HEK293 (cell line): ENCODE measurements around the gene HOXA11.

ENCODE experiments used
- CTCF ChIA-PET: fragments of 350-600 bp; formaldehyde crosslinking; extraction: SDS; loops from one replicate; lab custom pipeline; 2021; ENCODE audit warnings: antibody characterized with exemption; lab: Yijun Ruan, JAX
- POLR2A ChIA-PET: fragments of 300-600 bp; formaldehyde crosslinking; extraction: SDS; loops from one replicate; lab custom pipeline; 2020; ENCODE audit warnings: antibody characterized with exemption, inconsistent platforms; lab: Yijun Ruan, JAX
- H3K27ac ChIP-seq: fragments of 200-500 bp; sonication (Bioruptor generic); 2 replicates; pipeline ENCODE4 v1.5.1; 2014; ENCODE audit warnings: low read depth, low read length, control low read depth, inconsistent platforms; ENCODE audit errors: extremely low read depth
- H3K36me3 ChIP-seq, 2 experiments: fragments of 200-500 bp in 1 of 2; sonication (Bioruptor generic) in 1 of 2; 1 replicate in 1 of 2; 2 replicates in 1 of 2; pipeline ENCODE4 v1.5.1; 2014 to 2017; ENCODE audit warnings: inconsistent platforms in 2 of 2, low read length in 2 of 2; ENCODE audit not compliant: control insufficient read depth in 2 of 2, insufficient read depth in 1 of 2
- H3K4me1 ChIP-seq: fragments of 200-500 bp; sonication (Bioruptor generic); 2 replicates; pipeline ENCODE4 v1.5.1; 2014; ENCODE audit warnings: mild to moderate bottlenecking, low read length, inconsistent platforms; ENCODE audit not compliant: control insufficient read depth, insufficient read depth
- H3K4me3 ChIP-seq: 2 replicates; pipeline ENCODE4 v1.5.1; 2011; ENCODE audit warnings: low read depth, mild to moderate bottlenecking, control low read depth, low read length, moderate library complexity
- H3K9me3 ChIP-seq: fragments of 200-500 bp; sonication (Bioruptor generic); 2 replicates; pipeline ENCODE4 v1.5.1; 2014; ENCODE audit warnings: low read depth, low read length, inconsistent platforms; ENCODE audit not compliant: control insufficient read depth, insufficient read depth
- ELK4 ChIP-seq: IDR thresholded peaks from 2 replicates; pipeline ENCODE4 v1.6.1; 2011; ENCODE audit warnings: mild to moderate bottlenecking, low read depth, low read length, borderline replicate concordance
- GLIS1 ChIP-seq: fragments of 450-650 bp; formaldehyde crosslinking; IDR thresholded peaks from 2 replicates; pipeline ENCODE4 v1.5.1; 2016; ENCODE audit warnings: missing biosample characterization, missing genetic modification characterization
- GLIS2 ChIP-seq: fragments of 450-650 bp; formaldehyde crosslinking; IDR thresholded peaks from 2 replicates; pipeline ENCODE4 v1.5.1; 2016; ENCODE audit warnings: missing biosample characterization, missing genetic modification characterization
- SP3 ChIP-seq: fragments of 450-650 bp; formaldehyde crosslinking; IDR thresholded peaks from 2 replicates; pipeline ENCODE4 v1.5.1; 2016; ENCODE audit warnings: missing biosample characterization, missing genetic modification characterization
- TSHZ1 ChIP-seq: fragments of 450-650 bp; formaldehyde crosslinking; IDR thresholded peaks from 2 replicates; pipeline ENCODE4 v1.5.1; 2016; ENCODE audit warnings: missing biosample characterization, missing genetic modification characterization, borderline replicate concordance
- ZBTB1 ChIP-seq: fragments of 450-650 bp; formaldehyde crosslinking; IDR thresholded peaks from 2 replicates; pipeline ENCODE4 v1.5.1; 2016; ENCODE audit warnings: missing biosample characterization, missing genetic modification characterization
- ZBTB20 ChIP-seq: fragments of 450-650 bp; formaldehyde crosslinking; IDR thresholded peaks from 2 replicates; pipeline ENCODE4 v1.5.1; 2016; ENCODE audit warnings: missing biosample characterization, missing genetic modification characterization
- ZBTB8A ChIP-seq: fragments of 450-650 bp; formaldehyde crosslinking; IDR thresholded peaks from 2 replicates; pipeline ENCODE4 v1.5.1; 2016; ENCODE audit warnings: missing biosample characterization, missing genetic modification characterization
- ZEB2 ChIP-seq: fragments of 450-650 bp; formaldehyde crosslinking; IDR thresholded peaks from 2 replicates; pipeline ENCODE4 v1.5.1; 2016; ENCODE audit warnings: missing biosample characterization, missing genetic modification characterization
- ZFHX2 ChIP-seq: fragments of 450-650 bp; formaldehyde crosslinking; conservative IDR thresholded peaks from 2 replicates; pipeline ENCODE4 v1.5.1; 2016; ENCODE audit warnings: missing biosample characterization, missing genetic modification characterization
- ZNF19 ChIP-seq: fragments of 450-650 bp; formaldehyde crosslinking; IDR thresholded peaks from 2 replicates; pipeline ENCODE4; 2016; ENCODE audit warnings: missing biosample characterization, missing genetic modification characterization, low read depth
- ZNF221 ChIP-seq: fragments of 450-650 bp; formaldehyde crosslinking; IDR thresholded peaks from 2 replicates; pipeline ENCODE4 v1.5.1; 2017; ENCODE audit warnings: missing biosample characterization, missing genetic modification characterization, borderline replicate concordance
- ZNF335 ChIP-seq: fragments of 450-650 bp; formaldehyde crosslinking; conservative IDR thresholded peaks from 2 replicates; pipeline ENCODE4 v1.5.1; 2016; ENCODE audit warnings: missing biosample characterization, missing genetic modification characterization
- ZNF394 ChIP-seq: fragments of 450-650 bp; formaldehyde crosslinking; IDR thresholded peaks from 2 replicates; pipeline ENCODE4 v1.5.1; 2016; ENCODE audit warnings: missing biosample characterization, missing genetic modification characterization, mild to moderate bottlenecking, moderate library complexity, borderline replicate concordance
- ZNF510 ChIP-seq: fragments of 450-650 bp; formaldehyde crosslinking; IDR thresholded peaks from 2 replicates; pipeline ENCODE4 v1.5.1; 2018; ENCODE audit warnings: mild to moderate bottlenecking, missing genetic modification characterization, missing biosample characterization; ENCODE audit not compliant: insufficient replicate concordance
- ZNF629 ChIP-seq: fragments of 450-650 bp; formaldehyde crosslinking; IDR thresholded peaks from 2 replicates; pipeline ENCODE4 v1.5.1; 2017; ENCODE audit warnings: missing biosample characterization, missing genetic modification characterization
- ZNF768 ChIP-seq: fragments of 450-650 bp; formaldehyde crosslinking; IDR thresholded peaks from 2 replicates; pipeline ENCODE4 v1.5.1; 2018; ENCODE audit warnings: missing biosample characterization, mild to moderate bottlenecking, missing genetic modification characterization
- ZNF792 ChIP-seq: fragments of 450-650 bp; formaldehyde crosslinking; IDR thresholded peaks from 2 replicates; pipeline ENCODE4 v1.5.1; 2016; ENCODE audit warnings: missing biosample characterization, missing genetic modification characterization
- ZSCAN18 ChIP-seq: fragments of 450-650 bp; formaldehyde crosslinking; IDR thresholded peaks from 2 replicates; pipeline ENCODE4 v1.5.1; 2016; ENCODE audit warnings: missing biosample characterization, missing genetic modification characterization
- TF ChIP-seq, protein P1 (sequence below): fragments of 450-650 bp; formaldehyde crosslinking; IDR thresholded peaks from 2 replicates; pipeline ENCODE4 v1.5.1; 2017; ENCODE audit warnings: missing biosample characterization, missing genetic modification characterization
- TF ChIP-seq, protein P2 (sequence below): fragments of 450-650 bp; formaldehyde crosslinking; conservative IDR thresholded peaks from 2 replicates; pipeline ENCODE4 v1.5.1; 2016; ENCODE audit warnings: low read depth, missing biosample characterization, missing genetic modification characterization
- TF ChIP-seq, protein P3 (sequence below): fragments of 450-650 bp; formaldehyde crosslinking; IDR thresholded peaks from 2 replicates; pipeline ENCODE4 v1.5.1; 2016; ENCODE audit warnings: missing biosample characterization, missing genetic modification characterization

Gene HOXA11

GRCh38 chr7:27174874-27175625 lies 10.0 kb downstream of the HOXA11 start (continued):
- TF ChIP-seq TSHZ1: no peak
- no peak for TF ChIP-seq ZNF768
- TF ChIP-seq, protein P1, sequence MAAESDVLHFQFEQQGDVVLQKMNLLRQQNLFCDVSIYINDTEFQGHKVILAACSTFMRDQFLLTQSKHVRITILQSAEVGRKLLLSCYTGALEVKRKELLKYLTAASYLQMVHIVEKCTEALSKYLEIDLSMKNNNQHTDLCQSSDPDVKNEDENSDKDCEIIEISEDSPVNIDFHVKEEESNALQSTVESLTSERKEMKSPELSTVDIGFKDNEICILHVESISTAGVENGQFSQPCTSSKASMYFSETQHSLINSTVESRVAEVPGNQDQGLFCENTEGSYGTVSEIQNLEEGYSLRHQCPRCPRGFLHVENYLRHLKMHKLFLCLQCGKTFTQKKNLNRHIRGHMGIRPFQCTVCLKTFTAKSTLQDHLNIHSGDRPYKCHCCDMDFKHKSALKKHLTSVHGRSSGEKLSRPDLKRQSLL: no peak
- TF ChIP-seq, protein P2, sequence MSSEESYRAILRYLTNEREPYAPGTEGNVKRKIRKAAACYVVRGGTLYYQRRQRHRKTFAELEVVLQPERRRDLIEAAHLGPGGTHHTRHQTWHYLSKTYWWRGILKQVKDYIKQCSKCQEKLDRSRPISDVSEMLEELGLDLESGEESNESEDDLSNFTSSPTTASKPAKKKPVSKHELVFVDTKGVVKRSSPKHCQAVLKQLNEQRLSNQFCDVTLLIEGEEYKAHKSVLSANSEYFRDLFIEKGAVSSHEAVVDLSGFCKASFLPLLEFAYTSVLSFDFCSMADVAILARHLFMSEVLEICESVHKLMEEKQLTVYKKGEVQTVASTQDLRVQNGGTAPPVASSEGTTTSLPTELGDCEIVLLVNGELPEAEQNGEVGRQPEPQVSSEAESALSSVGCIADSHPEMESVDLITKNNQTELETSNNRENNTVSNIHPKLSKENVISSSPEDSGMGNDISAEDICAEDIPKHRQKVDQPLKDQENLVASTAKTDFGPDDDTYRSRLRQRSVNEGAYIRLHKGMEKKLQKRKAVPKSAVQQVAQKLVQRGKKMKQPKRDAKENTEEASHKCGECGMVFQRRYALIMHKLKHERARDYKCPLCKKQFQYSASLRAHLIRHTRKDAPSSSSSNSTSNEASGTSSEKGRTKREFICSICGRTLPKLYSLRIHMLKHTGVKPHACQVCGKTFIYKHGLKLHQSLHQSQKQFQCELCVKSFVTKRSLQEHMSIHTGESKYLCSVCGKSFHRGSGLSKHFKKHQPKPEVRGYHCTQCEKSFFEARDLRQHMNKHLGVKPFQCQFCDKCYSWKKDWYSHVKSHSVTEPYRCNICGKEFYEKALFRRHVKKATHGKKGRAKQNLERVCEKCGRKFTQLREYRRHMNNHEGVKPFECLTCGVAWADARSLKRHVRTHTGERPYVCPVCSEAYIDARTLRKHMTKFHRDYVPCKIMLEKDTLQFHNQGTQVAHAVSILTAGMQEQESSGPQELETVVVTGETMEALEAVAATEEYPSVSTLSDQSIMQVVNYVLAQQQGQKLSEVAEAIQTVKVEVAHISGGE (tag by site-specific recombination): peak; percentile 27; the same call in 1 of the 2 replicates
- TF ChIP-seq ZSCAN18 (tag by site-specific recombination): no peak
- TF ChIP-seq ELK4: no peak
- TF ChIP-seq, protein P3, sequence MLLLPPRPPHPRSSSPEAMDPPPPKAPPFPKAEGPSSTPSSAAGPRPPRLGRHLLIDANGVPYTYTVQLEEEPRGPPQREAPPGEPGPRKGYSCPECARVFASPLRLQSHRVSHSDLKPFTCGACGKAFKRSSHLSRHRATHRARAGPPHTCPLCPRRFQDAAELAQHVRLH (tag by site-specific recombination): no peak
- peak; percentile 55; the same call in 1 of the 2 replicates for TF ChIP-seq SP3 (tag by site-specific recombination)
- TF ChIP-seq ZBTB1 (tag by site-specific recombination): no peak
- peak; percentile 37; the same call in 1 of the 2 replicates for TF ChIP-seq ZFHX2 (tag by site-specific recombination)
- TF ChIP-seq ZNF792 (tag by site-specific recombination): no peak
- TF ChIP-seq, all 188 proteins: peak for 25

DNA sequence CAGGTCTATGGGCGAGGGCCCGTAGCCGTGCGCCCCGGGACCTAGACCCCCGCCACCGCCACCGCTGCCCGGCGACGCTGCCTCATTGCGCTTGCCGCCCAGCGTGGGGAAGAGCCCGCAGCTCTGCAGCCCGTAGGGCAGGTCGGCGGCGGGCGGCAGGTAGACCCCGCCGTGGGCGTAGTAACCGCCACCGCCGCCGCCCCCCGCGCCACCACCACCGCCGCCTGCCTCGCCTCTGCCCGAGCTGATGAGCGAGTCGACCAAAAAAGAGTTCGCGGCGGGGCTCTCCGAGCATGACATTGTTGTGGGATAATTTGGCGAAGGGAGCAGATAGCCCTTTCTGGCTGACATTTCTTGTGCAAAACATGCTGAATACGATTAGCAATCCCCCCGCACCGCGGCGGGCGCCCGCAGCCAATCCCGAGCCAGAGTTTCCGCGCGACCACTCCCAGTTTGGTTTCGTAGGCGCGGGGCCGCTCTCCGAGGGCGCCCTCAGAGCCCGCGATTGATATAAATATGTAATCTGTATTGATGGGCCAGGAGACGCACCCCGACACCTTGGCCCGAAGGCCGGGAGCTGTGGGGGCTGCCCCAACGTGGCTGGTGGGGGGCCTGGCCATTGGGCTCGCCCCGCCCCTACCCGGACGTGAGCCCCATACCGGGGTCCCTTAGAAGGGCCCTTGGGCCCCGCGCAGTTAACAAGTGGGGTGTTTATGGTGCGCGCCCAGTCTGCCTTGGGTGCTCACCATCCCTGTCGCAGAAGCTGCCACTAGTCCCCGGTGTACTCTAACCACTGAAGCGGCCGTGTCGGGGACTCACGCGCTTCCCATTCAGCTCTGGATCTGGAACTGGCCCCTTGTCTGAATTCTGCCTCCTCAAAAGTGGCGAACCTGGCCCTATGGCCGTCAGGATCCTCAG lies 10.8 kb downstream of the HOXA11 start, which contains the start of gene HOXA10:
Gene HOXA10, minus strand, starts transcription at position 365 of the 918 bp plus-strand sequence. Its CDS starts 14 bp downstream, at position 351.
- peak within 1 kb of the TSS; percentile 100 for H3K27ac ChIP-seq
- CTCF ChIA-PET: interaction anchor here (0.7 to 2.2 kb wide), 2 partner anchors 10 to 60 kb away, joined by 3 to 7 read pairs; partner anchors contain the start of gene HOXA11
- POLR2A ChIA-PET: interaction anchor here (1.1 to 11.2 kb wide), 10 partner anchors 8 to 1312 kb away, joined by 3 to 237 read pairs (median 4); partner anchors contain the start of genes HOXA11, HOXA13 and HOXA6
- peak within 1 kb of the TSS; percentile 76 for H3K4me3 ChIP-seq
- peaks cover 10% of the 10 kb centered on the region for H3K4me1 ChIP-seq
- H3K9me3 ChIP-seq: no peaks in the 10 kb centered on the region
- H3K36me3 ChIP-seq: peaks cover 8% of the 10 kb centered on the region in 2 experiments
- TF ChIP-seq ZNF221 (tag by site-specific recombination) (no peak), ZNF510 (tag by site-specific recombination) (no peak), ZNF629 (tag by site-specific recombination) (0 out of 2 replicates have a peak, but pooled peaks have one; percentile 25), ZEB2 (tag by site-specific recombination) (peak; percentile 69), ZNF19 (tag by site-specific recombination) (no peak), GLIS1 (peak; percentile 59), ZNF335 (peak; percentile 81), GLIS2 (peak; percentile 75), ZBTB8A (tag by site-specific recombination) (peak; percentile 95), ZBTB20 (tag by site-specific recombination) (peak; percentile 82), ZNF394 (tag by site-specific recombination) (peak; percentile 19; the same call in 1 of the 2 replicates)
